NCI-H2196 treated with DMSO at 0.1 percent for 48 hours (cell line): ENCODE results near the gene PELI2.

Experiments
- DNase-seq: peaks from one replicate; lab custom pipeline; 2025; ENCODE audit not compliant: unreplicated experiment; lab: John Stamatoyannopoulos, UW

The PELI2 gene

GRCh38 chr14:56170877-56171422, 52.7 kb downstream of the PELI2 start:
- DNase-seq: no peak

DNA sequence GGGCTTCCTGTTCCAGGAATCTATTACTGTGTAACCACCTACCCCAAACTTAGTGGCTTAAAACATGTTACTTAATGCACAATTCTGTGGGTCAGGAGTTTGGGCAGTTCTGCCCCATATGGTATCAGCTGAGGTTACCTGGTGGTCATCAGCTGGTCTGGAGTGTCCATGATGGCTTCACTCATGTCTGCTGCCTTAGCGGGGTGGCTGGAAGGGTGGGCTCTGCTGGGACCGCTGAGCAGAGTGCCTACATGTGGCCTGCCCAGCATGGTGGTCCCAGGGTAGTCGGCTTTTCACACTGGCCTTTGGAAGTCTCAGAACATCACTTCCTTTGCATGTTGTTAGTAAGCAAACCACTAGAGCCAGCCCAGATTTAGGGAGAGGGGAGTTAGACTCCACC, 53.9 kb downstream of the PELI2 start:
- no peak for DNase-seq

DNA sequence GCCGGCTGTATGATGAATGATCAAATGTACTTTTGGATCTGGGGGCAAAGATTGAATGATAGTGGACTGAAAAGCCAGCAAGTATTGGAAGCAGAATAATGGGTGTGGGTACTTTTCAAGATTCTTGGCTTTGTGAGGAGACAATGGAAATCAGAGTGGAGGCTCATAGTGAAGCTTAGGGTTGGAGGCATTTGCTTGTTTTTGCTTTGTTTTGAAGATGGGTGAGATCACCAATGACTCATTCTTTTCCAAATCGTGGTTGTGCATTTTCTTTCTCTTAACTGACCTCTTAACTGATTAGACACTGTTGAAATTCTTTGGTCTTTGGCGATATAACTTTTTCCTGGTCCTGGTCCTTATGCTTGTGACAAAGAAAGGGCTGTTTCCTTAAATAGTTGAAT, 54.4 kb downstream of the PELI2 start:
- DNase-seq: no peak

DNA sequence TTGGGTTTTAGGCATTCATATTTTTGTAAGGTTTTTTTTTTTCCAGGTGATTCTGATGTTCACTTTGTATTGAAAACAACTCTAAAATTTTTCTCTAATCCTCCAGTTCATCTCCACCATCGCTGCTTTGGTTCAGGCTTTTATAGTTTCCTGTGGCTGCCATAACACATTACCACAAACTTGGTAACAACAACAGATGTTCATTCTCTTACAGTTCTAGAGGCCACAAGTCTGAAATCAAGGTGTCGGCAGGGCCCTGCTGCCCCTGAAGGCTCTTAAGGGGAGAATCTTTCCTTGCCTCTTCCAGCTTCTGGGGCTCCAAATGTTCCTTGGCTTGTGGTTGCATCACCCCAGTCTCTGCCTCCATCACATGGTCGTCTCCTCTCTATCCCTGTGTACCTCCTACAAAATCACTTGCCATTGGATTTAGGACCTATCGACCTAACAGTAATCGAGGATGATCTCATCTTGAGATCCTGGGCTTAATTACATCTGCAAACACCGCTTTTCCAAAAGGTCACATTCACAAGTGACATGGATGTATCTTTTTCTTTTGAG, 55.2 kb downstream of the PELI2 start:
- no peak for DNase-seq

DNA sequence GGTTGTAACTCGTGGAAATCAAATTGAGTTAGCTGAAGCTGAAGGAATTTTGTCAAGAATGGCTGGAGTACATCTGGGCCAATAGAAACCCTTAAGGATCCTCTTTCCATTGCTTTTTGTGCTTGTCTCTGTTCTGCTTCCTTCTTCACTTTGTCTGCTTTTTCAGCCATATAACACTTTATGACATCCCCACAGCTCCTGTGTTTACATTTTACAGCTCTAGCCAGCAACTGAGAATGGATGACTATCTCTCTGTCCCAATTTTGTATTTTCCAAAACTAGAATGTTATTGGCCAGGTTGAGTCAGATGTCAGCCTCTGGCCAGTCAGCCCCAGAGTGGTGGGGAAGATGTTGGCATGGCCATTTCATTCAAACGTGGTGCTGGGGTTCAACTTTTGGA, 57.6 kb downstream of the PELI2 start:
- no peak for DNase-seq

GRCh38 chr14:56176530-56176929, 58.3 kb downstream of the PELI2 start:
- no peak for DNase-seq

DNA sequence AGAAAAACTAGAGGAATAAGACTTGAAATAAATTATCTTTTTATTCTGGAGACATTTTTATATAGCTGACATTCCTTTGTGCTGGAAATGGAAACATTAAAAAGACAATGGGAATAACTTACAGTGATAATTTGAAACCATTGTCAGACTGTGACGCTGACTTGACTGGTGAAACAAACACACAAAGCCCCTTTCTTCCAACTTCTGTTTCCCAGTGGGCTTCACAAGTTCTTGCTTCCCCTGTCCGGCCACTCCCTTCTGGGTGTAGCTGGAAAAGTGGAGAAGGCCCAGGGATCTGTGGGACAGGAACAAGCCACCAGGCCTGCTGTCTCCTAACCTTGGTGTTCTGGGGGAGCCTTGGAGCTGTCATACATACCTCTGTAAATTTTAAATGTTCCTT, 58.8 kb downstream of the PELI2 start:
- no peak for DNase-seq

DNA sequence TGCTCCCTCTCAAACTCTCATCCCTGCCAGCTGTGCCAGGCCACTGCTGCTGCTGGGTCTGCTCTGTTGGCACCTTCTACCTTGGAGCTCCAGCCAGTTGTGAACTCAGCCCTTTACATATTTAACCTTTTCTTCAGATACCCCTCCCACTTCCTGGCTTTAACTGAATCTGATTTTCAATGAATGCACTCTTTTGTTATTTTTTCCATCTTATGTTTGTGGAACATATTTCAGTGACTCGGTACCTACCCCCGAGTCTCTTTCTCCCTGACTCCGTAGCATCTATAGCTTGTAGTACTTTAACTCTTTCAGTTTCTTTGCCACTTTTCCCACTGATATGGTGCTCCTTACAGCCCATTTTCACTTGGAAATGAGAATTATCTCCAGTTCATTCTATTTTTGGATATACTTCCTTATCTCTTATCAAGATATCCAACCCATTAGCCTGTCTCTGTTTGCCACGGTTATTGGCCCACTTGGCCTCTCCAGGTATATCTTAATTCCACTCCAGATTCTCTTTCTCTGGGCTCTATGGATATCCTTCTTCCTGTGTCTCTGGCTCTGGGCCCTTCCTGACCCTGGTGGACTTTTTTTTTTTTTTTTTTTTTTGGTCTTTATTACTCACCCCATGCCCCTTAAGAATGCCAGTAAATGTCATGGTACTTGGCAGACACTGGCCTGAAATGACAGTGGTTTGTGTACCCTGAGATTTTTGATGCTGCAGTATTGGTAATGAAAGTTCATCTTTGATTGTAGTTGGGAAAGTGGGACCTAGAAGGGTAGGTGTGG, 62.7 kb downstream of the PELI2 start:
- no peak for DNase-seq

GRCh38 chr14:56181681-56182085, 63.5 kb downstream of the PELI2 start:
- peak; percentile 77 for DNase-seq

- DNase-seq: no peak
Observed at GRCh38 chr14:56182410-56182809, 64.2 kb downstream of the PELI2 start.

DNA sequence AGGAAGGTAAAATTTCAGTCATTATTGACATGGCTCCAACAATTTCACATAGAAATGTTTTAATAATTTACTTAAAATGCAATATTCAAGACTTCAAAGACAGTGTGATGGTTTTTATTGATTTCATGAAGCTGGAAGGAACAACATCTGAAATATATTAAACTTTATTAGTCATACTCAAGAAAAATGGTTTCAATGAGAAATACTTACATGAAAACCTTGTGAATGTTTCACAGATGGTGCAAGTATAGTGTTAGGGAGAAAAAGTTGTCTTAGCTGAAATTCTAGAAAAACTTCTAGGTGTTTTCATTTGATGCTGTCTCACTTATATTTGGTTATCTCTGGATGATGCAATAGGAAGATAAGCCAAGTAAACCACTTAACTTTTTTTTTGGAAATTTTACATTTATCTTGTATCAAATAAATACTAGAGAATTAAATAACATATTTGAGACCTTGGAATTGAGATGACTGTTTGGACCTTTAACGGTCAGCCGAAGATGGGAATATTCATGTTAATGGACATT, 65.5 kb downstream of the PELI2 start:
- DNase-seq: no peak

- no peak for DNase-seq
Observed at GRCh38 chr14:56185992-56186391, 67.8 kb downstream of the PELI2 start.

- no peak for DNase-seq
Observed at GRCh38 chr14:56187736-56188135, 69.5 kb downstream of the PELI2 start.

DNA sequence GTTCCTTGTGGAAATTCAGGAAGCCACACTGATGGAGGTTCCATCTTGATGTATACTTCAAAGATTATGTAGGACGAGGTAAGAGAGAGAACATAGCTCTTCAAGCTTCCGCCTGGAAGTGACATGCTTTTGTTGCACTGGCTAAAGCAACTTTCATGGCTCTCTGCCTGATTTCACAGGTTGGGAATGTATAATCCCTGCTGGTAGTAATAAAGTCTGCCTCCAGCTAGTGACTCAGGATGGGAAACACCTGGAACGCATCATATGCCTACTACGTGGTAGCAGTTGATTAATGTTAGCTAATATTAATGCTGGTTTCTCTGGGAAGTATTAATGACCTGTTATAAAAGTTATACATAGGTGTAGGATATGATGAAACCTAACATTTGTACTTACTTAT, 71.1 kb downstream of the PELI2 start:
- no peak for DNase-seq

GRCh38 chr14:56193347-56193746, 75.1 kb downstream of the PELI2 start:
- no peak for DNase-seq

- DNase-seq: no peak
Observed at GRCh38 chr14:56194042-56194441, 75.8 kb downstream of the PELI2 start.

DNA sequence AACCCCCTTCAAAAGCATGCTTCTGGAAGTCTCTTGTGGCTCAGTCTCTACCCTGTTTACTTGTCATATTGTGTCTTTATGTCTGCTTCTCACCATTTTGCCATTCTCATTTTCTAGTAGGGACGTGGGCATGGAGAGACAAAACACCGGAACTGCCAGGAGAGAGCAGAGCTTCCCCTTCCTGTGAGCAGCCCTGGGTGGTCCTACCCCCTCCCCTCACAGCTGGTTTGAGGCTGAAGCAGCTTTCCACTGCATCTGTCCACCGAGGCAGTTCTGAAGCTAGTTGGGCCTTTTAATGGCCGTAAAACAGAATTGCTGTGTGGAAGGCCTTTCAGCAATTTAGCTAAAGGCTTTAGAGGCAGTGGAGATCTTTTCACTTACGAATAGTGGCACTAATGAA, 77.0 kb downstream of the PELI2 start:
- no peak for DNase-seq

GRCh38 chr14:56195704-56196103, 77.5 kb downstream of the PELI2 start:
- DNase-seq: peak; percentile 65

GRCh38 chr14:56196274-56196673, 78.1 kb downstream of the PELI2 start:
- no peak for DNase-seq

GRCh38 chr14:56197150-56197549, 78.9 kb downstream of the PELI2 start:
- no peak for DNase-seq

GRCh38 chr14:56198438-56198837, 80.2 kb downstream of the PELI2 start:
- no peak for DNase-seq
